HepG2 (cell line): Measurements from ENCODE around the gene LRRC19. TPM values are rescaled to one million over a fixed set of nuclear protein-coding genes. Genes with fewer than 3 reads are reported as not detected.

Experiments used
- ELF3 ChIP-seq: IDR thresholded peaks from 2 replicates; pipeline ENCODE4 v1.6.1; 2016; ENCODE audit warnings: missing genetic modification reagents, missing compliant biosample characterization
- ETV6 ChIP-seq: sonication (generic); formaldehyde crosslinking; conservative IDR thresholded peaks from 2 replicates; pipeline ENCODE4 v1.4.0; 2020; ENCODE audit warnings: missing genetic modification reagents
- GZF1 ChIP-seq: sonication (generic); formaldehyde crosslinking; IDR thresholded peaks from 2 replicates; pipeline ENCODE4 v1.5.1; 2020; ENCODE audit warnings: mild to moderate bottlenecking, missing genetic modification reagents
- MBNL3 ChIP-seq: fragments of 250-450 bp; sonication (Bioruptor Pico); conservative IDR thresholded peaks from 2 replicates; pipeline ENCODE4 v1.8.0; 2022; ENCODE audit warnings: mild to moderate bottlenecking, inconsistent platforms
- NR1H2 ChIP-seq: sonication (generic); formaldehyde crosslinking; IDR thresholded peaks from 2 replicates; pipeline ENCODE4 v1.8.1; 2022; ENCODE audit warnings: low read depth, missing genetic modification reagents, borderline replicate concordance
- ZNF17 ChIP-seq: sonication (generic); formaldehyde crosslinking; IDR thresholded peaks from 2 replicates; pipeline ENCODE4 v1.5.0; 2020; ENCODE audit warnings: mild to moderate bottlenecking, missing genetic modification reagents
- ZNF251 ChIP-seq: sonication (generic); formaldehyde crosslinking; IDR thresholded peaks from 2 replicates; pipeline ENCODE4 v1.9.0; 2021; ENCODE audit warnings: mild to moderate bottlenecking, missing genetic modification reagents
- ZNF564 ChIP-seq: sonication (generic); formaldehyde crosslinking; IDR thresholded peaks from 2 replicates; pipeline ENCODE4 v1.8.1; 2023; ENCODE audit warnings: mild to moderate bottlenecking, missing genetic modification reagents
- ZNF605 ChIP-seq: sonication (generic); formaldehyde crosslinking; IDR thresholded peaks from 2 replicates; pipeline ENCODE4 v1.8.0; 2022; ENCODE audit warnings: mild to moderate bottlenecking, missing genetic modification reagents
- polyA plus RNA-seq, 8 experiments: library from polyadenylated mRNA; depleted of rRNA in 3 of 8; stranded (reverse) in 7 of 8; unstranded in 1 of 8; fragments of >200 nt; fragmentation: Illumina TruSeq in 4 of 8; extraction: Trizol in 4 of 8; gene quantifications; 2 replicates each; pipeline versions ENCODE4 v1.2.1 to v1.2.3, GENCODE V29; 2011 to 2016; ENCODE audit warnings: low read depth in 4 of 8, missing spikeins in 1 of 8, mixed read lengths in 1 of 8; ENCODE audit not compliant: insufficient read depth in 1 of 8
- total RNA-seq, 5 experiments: library from RNA; depleted of rRNA; stranded (reverse); fragments of >200 nt; fragmentation: Illumina TruSeq; extraction: Trizol; gene quantifications; 2 replicates each; pipeline ENCODE4 v1.2.3, GENCODE V29; 2016; ENCODE audit warnings: low read depth in 1 of 5
- TF ChIP-seq, protein P1 (sequence below): sonication (generic); formaldehyde crosslinking; IDR thresholded peaks from 2 replicates; pipeline ENCODE4 v1.4.0; 2020; ENCODE audit warnings: mild to moderate bottlenecking, missing genetic modification reagents
- TF ChIP-seq, protein P2 (sequence below): sonication (generic); formaldehyde crosslinking; IDR thresholded peaks from 2 replicates; pipeline ENCODE4 v1.4.0; 2020; ENCODE audit warnings: missing genetic modification reagents, mild to moderate bottlenecking, borderline replicate concordance
- TF ChIP-seq, protein P3 (sequence below): IDR thresholded peaks from 2 replicates; pipeline ENCODE4 v1.6.1; 2016; ENCODE audit warnings: mild to moderate bottlenecking

The LRRC19 gene
- total and polyA plus RNA-seq, 2 of the 13 experiments (the other 11 are each of a cell fraction or from before 2014, with no cell fraction given): not detected

DNA sequence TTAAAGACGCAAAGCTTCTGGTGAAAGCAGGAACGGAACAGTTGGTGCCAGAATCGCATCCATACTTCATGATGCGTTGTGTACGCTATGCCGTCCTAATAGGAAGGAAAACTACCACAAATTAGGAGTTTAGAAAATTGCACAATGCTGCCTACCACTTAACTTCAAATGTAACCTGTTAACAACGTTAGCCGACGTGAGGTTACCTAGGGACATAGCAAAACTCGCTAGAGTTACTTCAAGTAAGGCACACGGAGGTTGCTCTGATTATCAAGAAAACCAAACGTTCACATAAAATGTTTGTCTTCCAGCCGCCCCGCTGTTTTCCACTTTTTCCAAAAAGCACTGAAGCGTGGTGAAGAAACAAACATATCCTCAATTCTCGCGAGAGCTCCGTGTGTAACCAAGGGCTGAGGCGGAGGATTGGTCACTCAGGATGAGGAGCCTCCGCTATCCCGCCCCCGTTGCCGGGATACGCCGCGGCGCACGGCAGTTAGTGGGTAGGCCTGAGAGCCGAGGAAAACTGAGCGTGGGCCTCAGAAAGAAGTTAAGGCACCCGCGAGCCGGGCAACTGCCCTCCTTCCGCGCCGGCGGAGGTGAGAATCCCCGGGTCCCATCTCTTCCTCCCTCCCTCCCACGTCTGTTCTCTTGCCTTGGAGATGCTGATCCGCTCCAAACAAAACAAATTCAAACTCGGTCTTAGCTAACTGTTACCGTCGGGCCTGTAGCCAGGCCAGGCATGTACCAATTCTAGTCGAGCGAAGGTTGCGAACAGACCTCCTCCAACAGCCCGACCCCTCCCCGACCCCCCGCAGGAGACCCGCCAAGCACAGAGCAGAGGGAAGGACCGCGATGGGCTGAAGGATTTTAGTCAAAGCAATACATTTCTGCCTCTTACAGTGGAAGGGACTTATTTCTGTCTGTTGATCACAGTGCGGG is 49.3 kb downstream of the LRRC19 start, which contains the start of gene IFT74 (continued):
- TF ChIP-seq, protein P1, sequence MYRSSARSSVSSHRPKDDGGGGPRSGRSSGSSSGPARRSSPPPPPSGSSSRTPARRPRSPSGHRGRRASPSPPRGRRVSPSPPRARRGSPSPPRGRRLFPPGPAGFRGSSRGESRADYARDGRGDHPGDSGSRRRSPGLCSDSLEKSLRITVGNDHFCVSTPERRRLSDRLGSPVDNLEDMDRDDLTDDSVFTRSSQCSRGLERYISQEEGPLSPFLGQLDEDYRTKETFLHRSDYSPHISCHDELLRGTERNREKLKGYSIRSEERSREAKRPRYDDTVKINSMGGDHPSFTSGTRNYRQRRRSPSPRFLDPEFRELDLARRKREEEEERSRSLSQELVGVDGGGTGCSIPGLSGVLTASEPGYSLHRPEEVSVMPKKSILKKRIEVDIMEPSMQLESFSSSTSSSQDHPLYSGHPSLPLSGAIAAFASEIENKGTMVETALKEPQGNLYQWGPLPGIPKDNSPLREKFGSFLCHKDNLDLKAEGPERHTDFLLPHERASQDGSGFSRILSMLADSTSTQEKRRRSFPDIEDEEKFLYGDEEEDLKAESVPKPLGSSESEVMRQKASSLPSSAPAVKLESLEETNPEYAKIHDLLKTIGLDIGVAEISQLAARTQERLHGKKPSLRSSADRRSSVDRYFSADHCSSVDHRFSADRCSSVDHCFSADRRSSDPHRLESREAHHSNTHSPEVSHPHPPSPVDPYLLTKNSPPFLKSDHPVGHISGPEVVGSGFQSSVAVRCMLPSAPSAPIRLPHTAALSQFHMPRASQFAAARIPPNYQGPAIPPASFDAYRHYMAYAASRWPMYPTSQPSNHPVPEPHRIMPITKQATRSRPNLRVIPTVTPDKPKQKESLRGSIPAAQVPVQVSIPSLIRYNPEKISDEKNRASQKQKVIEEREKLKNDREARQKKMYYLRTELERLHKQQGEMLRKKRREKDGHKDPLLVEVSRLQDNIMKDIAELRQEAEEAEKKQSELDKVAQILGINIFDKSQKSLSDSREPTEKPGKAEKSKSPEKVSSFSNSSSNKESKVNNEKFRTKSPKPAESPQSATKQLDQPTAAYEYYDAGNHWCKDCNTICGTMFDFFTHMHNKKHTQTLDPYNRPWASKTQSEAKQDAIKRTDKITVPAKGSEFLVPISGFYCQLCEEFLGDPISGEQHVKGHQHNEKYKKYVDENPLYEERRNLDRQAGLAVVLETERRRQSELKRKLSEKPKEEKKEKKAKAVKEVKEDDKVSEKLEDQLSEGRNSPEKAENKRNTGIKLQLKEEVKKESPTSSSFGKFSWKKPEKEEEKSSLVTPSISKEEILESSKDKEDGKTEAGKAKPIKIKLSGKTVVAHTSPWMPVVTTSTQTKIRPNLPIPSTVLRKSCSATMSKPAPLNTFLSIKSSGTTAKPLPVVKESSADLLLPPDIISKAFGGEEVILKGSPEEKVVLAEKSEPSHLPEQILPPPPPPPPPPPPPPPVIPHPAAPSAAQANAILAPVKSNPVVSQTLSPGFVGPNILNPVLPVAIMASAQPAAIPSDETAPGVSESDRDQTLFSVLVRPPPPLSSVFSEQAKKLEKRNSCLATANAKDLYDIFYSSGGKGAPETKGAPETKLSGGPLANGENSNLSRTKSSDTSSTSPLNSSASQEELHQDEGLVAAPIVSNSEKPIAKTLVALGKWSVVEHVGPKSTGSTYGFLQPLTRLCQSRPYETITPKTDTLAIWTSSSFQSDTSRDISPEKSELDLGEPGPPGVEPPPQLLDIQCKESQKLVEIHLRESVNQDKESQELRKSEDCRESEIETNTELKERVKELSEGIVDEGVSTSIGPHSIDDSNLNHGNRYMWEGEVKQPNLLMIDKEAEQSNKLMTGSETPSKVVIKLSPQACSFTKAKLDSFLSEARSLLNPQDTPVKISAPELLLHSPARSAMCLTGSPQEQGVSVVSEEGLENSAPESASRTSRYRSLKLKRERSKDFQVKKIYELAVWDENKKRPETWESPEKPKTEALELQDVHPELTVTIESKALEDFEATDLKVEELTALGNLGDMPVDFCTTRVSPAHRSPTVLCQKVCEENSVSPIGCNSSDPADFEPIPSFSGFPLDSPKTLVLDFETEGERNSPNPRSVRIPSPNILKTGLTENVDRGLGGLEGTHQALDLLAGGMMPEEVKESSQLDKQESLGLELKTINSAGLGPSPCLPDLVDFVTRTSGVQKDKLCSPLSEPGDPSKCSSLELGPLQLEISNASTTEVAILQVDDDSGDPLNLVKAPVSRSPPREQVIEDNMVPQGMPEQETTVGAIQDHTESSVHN (CRISPR knock-in tag): no peak
- TF ChIP-seq, protein P2, sequence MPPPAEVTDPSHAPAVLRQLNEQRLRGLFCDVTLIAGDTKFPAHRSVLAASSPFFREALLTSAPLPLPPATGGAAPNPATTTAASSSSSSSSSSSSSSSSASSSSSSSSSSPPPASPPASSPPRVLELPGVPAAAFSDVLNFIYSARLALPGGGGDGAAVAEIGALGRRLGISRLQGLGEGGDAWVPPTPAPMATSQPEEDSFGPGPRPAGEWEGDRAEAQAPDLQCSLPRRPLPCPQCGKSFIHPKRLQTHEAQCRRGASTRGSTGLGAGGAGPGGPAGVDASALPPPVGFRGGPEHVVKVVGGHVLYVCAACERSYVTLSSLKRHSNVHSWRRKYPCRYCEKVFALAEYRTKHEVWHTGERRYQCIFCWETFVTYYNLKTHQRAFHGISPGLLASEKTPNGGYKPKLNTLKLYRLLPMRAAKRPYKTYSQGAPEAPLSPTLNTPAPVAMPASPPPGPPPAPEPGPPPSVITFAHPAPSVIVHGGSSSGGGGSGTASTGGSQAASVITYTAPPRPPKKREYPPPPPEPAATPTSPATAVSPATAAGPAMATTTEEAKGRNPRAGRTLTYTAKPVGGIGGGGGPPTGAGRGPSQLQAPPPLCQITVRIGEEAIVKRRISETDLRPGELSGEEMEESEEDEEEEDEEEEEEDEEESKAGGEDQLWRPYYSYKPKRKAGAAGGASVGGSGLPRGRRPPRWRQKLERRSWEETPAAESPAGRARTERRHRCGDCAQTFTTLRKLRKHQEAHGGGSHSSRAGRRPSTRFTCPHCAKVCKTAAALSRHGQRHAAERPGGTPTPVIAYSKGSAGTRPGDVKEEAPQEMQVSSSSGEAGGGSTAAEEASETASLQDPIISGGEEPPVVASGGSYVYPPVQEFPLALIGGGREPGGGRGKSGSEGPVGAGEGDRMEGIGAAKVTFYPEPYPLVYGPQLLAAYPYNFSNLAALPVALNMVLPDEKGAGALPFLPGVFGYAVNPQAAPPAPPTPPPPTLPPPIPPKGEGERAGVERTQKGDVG (CRISPR knock-in tag): no peak
- TF ChIP-seq ETV6 (no peak), NR1H2 (CRISPR knock-in tag) (no peak), ZNF251 (CRISPR knock-in tag) (no peak), GZF1 (no peak), ZNF17 (CRISPR knock-in tag) (no peak), ZNF564 (CRISPR knock-in tag) (no peak), ZNF605 (0 out of 2 replicates have a peak, but pooled peaks have one; percentile 39), ELF3 (CRISPR knock-in tag) (peak; percentile 29; the same call in 1 of the 2 replicates), MBNL3 (CRISPR knock-in tag) (no peak)
- TF ChIP-seq, protein P3, sequence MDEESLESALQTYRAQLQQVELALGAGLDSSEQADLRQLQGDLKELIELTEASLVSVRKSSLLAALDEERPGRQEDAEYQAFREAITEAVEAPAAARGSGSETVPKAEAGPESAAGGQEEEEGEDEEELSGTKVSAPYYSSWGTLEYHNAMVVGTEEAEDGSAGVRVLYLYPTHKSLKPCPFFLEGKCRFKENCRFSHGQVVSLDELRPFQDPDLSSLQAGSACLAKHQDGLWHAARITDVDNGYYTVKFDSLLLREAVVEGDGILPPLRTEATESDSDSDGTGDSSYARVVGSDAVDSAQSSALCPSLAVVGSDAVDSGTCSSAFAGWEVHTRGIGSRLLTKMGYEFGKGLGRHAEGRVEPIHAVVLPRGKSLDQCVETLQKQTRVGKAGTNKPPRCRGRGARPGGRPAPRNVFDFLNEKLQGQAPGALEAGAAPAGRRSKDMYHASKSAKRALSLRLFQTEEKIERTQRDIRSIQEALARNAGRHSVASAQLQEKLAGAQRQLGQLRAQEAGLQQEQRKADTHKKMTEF (CRISPR knock-in tag): 0 out of 2 replicates have a peak, but pooled peaks have one; percentile 65
